HG03135 (cell line): Measurements from ENCODE around the gene CASP10.

Experiments
- ATAC-seq: cut with Tn5 transposase; IDR thresholded peaks from one replicate; pipeline ENCODE4 v1.9.1; 2021; ENCODE audit warnings: mild to moderate bottlenecking, moderate library complexity; ENCODE audit not compliant: unreplicated experiment

CASP10 gene

GRCh38 chr2:201195331-201195730 is 12.4 kb downstream of the CASP10 start:
- no peak for ATAC-seq

GRCh38 chr2:201196003-201196402 is 13.1 kb downstream of the CASP10 start:
- no peak for ATAC-seq

GRCh38 chr2:201196803-201197202 is 13.9 kb downstream of the CASP10 start:
- no peak for ATAC-seq

- ATAC-seq = no peak
These were observed 14.8 kb downstream of the CASP10 start for GRCh38 chr2:201197781-201198180.

DNA sequence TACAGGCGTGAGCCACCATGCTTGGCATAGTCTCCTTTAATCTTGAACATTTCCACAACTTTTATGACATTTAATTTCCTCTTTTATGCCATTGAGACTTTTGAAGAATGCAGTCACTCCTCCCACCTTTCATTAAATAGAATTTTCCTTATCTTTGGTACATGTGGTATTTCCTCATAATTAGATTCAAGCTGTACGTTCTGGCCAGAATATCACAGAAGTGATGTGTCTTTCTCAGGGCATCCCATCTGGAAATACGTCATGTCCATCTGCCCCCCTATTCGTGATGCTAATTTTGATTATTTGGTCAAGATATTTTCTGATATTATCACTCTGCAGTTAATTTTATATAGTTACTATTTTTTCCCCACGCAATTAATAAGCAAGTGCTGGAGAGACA is 16.9 kb downstream of the CASP10 start:
- ATAC-seq = no peak

DNA sequence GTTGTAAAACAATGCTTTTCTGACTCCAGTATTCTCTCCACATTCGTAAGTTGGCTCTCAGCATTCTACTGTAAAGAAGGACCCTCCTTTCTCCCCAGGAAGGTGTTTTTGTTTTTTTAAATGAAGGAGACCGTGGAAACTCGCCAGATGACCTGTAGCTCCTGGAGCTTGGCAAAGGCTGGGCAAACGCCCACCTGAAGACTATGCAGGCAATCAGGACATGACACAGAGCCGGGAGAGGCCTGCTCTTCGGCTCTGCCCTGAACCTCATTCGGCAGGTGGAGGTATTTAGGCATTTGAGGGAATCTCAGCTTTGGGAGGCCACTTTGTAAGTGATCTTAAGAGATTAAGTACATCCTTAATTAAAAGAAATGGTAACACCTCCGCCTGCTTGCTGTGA is 17.4 kb downstream of the CASP10 start:
- ATAC-seq = no peak

DNA sequence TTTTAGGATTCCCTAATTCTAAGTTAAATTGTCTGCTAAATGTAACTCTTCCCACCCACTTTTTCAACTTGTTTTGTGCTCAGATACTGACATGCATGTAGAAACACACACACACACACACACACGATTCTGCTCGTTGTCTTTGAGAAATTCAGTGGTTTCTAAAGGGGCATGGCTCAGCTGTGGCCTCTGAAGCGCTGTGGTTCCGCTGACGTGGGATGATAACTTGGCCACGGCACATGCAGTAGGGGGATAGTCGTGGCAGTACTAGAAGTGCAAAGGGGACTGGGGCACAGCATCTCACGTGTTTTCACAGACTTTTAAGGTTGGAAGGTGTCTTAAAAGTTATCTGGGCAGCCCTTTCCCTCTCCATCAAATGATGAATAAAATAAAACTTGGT is 18.4 kb downstream of the CASP10 start:
- ATAC-seq = no peak

DNA sequence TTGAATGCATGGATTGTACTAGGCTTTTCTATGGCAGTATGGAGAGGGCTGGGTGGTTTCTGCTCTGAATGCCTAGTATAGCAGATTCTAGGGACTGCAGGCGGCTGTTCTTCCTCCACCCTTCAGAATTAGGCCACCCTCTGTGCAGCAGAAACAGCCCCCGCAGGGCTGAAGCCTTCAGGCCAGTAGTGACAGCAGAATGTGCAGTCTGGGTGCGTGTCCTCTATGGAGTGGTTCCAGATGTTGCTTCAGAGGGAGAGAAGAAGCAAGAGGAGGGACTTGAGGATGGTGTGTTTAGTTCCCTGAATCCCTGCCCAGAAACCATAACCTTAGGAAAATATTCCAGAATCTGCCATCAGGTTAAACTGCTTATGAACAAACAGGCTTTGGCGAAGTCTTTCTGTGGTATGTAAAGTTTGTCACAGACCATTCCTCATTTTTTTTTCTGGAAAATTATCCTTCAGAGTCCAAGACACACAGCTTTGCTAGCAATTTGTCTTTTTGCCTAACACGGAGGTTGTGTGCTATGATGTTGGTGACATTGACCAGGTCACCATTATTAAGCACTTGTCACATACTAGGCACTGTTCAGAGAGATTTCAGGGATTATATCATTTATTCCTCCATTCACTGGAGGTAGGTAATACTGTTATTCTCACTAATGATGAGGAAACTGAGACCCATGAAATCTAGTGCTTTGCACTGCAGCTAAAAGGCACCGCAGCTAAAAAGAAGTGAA is 21.1 kb downstream of the CASP10 start:
- ATAC-seq = no peak

- ATAC-seq = no peak
These were observed 21.9 kb downstream of the CASP10 start for GRCh38 chr2:201204655-201205514.

GRCh38 chr2:201205515-201205849 is 22.5 kb downstream of the CASP10 start:
- ATAC-seq = no peak

GRCh38 chr2:201208563-201209252 is 25.8 kb downstream of the CASP10 start:
- peak; percentile 79 for ATAC-seq

- no peak for ATAC-seq
These were observed 33.0 kb downstream of the CASP10 start for GRCh38 chr2:201215963-201216362.

- no peak for ATAC-seq
These were observed 34.0 kb downstream of the CASP10 start for GRCh38 chr2:201216918-201217317.

- ATAC-seq = no peak
These were observed 35.8 kb downstream of the CASP10 start for GRCh38 chr2:201218780-201219179.

DNA sequence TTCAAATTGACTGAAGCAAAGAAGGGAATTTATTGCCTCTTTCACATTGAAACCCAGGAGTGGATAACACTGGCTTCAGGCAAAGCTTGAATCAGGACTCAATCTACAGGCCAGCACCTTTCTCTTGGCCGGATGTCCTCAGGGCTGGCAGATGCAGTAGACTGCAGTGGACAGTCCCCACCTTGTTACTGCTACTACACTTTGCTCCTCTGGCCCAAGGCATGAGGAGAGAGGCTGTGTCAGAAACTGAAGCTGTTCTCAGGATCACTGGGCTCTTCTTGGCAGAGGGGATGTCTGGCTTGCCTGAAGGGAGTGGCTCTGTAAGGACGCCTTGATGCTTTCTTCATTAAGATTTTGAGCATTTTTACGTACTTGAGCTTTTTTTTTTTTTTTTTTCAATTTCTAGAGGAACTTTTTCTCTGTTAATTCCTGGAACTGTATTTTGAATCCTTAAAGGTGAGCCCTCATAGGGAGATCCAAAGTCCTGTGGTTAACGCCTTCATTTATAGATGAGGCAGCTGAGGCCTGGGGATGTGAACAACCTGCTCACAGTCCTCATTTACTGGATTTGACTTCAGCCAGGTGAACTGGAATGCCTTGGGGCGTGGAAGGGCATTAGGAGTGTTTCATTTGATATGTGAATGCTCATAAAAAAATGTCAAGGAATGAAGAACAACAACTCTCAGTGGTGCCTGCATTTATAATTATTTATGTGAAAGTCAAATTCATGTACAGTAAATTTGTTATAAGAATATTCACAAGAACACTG is 36.6 kb downstream of the CASP10 start:
- ATAC-seq = no peak

DNA sequence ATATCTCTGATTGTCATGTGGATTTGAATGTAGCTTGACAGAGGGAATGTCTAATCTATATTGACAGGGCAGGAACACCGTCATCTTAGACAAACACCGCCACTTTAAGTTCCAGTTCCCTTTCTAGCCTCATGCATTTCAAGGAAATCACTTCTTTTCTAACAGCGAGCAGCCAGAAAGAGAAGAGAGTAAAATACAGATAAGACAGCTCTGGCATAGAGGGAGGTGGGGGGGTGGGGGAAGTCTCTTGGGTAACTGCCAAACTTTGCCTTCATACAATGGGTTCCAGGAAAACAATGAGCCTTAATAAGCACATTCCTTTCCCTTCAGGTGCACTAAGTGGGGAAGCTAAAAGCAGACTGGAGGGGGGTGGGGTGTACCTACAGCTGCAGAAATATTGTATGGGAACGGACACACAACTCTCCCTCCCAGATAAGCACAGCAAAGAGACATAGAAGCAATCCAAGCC is 37.2 kb downstream of the CASP10 start:
- ATAC-seq = no peak

DNA sequence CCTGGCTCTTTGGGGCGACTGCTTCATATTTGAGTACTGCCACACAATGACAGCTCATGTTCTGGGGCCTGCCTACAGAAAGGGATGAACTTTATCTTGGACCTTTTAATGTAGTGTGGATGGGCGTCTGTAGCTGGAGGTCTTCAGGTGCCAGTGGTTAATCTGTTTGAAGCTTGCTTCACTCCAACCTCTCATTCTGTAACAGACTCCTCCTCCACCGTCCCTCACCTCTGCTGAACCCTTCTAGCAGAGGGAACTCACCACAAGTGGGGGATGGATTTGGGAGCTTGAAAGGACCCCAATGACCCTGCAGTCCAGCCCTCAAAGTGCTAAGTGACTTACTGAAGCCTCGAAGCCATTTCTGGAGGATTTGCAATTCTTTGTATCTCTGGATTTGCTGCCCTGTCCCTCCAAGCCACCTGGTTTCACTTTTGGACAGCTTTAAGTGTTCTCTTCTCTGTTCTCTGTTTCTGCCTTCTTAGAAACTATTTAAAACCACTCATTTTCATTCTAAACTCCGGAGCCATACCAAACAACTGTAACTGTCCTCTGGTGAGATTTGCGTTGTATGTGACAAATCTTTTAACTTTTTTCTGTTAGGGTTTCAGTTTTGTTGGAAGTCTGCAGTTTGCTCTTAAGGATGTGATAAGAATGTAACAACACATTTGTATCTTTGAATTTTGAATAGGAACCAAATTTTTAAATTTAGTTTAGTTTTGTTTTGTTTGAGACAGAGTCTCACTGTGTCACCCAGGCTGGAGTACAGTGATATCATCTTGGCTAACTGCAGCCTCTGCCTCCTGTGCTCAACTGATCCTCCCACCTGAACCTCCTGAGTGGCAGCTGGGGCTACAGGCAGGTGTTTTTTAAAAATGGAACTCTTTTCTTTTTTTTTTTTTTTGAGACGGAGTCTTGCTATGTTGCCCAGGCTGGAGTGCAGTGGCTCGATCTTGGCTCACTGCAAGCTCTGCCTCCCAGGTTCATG is 40.4 kb downstream of the CASP10 start:
- peak; percentile 86 for ATAC-seq

DNA sequence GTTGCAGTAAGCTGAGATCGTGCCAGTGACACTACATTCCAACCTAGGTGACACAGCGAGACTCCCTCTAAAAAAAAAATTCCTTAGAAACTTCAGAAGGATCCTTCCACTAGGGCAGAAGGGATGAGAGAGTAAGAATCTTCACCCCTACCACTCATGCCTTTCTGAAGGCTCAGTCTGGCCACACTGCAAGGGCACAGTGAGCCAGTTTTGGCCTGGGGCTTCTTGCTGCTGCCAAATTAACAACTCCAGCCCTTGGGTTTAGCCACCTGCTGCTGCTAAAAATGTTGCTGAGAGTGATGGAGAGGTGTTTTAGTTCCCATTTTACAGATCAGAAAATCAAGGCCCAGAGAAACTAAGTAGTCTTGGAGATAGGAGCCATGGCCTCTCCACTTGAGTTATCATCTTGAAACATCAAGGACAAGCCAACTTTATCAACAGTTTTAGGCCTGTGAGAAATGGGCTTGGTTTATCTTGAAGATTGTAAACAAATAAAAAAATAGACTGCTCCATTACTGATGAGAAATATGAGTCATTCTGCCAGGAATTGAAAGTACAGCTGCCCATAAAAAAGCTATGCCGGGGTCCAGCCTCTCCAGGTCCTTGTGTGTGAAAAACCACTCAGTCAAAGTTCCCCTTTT is 45.5 kb downstream of the CASP10 start:
- ATAC-seq = no peak

DNA sequence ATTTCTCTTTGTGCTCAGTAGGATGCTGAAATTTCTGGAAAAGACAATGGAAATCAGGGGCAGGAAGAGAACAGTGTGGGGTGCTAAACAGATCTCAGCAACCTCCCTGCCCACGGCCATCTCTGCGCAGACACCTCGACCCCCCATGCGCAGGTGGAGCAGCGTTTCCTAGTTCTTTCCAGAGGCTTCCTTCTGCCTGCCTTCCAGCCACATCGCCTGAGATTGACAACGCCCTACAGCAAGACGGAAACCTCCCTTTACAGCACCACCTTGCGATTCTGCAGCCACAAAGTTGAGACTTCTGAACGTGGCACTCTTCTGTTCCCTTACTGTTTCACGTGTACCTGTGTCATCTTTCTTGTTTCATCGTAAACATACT is 46.0 kb downstream of the CASP10 start:
- no peak for ATAC-seq
